Prostate gland (tissue), 2 donors: Measurements from ENCODE around the gene RPTOR.

Experiments
- CTCF ChIP-seq, 4 experiments: fragments of 200-600 bp in 2 of 4; fragments of 450-650 bp in 2 of 4; sonication (generic) in 2 of 4; IDR thresholded peaks; 1 replicate in 3 of 4; 2 replicates in 1 of 4; pipeline ENCODE4 v1.5.1; 2016 to 2019; ENCODE audit warnings: antibody characterized with exemption in 4 of 4, mild to moderate bottlenecking in 2 of 4, moderate library complexity in 2 of 4
- POLR2A ChIP-seq: fragments of 450-650 bp; IDR thresholded peaks from one replicate; pipeline ENCODE4 v1.6.1; 2016; ENCODE audit warnings: antibody characterized with exemption, mild to moderate bottlenecking
- POLR2AphosphoS5 ChIP-seq: sonication (generic); formaldehyde crosslinking; IDR thresholded peaks from one replicate; pipeline ENCODE4 v1.6.1; 2017; ENCODE audit warnings: antibody characterized with exemption

GRCh38 chr17:80785477-80786178, 241.0 kb downstream of the RPTOR start:
- TF ChIP-seq CTCF (IDR thresholded peaks at IDR 0.05) (no peak), POLR2A (no peak), POLR2AphosphoS5 (no peak)
